IMR-90 (cell line): Measurements from ENCODE around the gene EIF4A2. TPM values are rescaled to one million over a fixed set of nuclear protein-coding genes. Genes with fewer than 3 reads are reported as not detected.

Experiments
- ATAC-seq: fragments of 200-7000 bp; cut with Tn5 transposase; 2 replicates; pipeline ENCODE4 v1.9.1; 2020; ENCODE audit warnings: low read depth, mild to moderate bottlenecking, moderate library complexity
- Bru-seq: library from RNA; stranded (reverse); fragments of 400-500 nt; gene quantifications from one replicate; lab custom pipeline; 2021; lab: Mats Ljungman, UMichigan
- BruChase-seq, 2 experiments: library from RNA; stranded (reverse); fragments of 400-500 nt; gene quantifications; one replicate each; lab custom pipeline; 2021; lab: Mats Ljungman, UMichigan
- BruUV-seq: library from RNA; stranded (reverse); fragments of 400-500 nt; replicated peaks from 2 replicates; lab custom pipeline; 2021; lab: Mats Ljungman, UMichigan
- CTCF ChIA-PET: fragments of 300-600 bp; formaldehyde crosslinking; extraction: SDS; loops from one replicate; lab custom pipeline; 2021; ENCODE audit warnings: antibody characterized with exemption; lab: Yijun Ruan, JAX
- POLR2A ChIA-PET: fragments of 300-600 bp; sonication (Branson Sonifier 250); formaldehyde crosslinking; loops from one replicate; lab custom pipeline; 2022; ENCODE audit warnings: antibody characterized with exemption; ENCODE audit not compliant: unreplicated experiment; lab: Charles Lee
- DNase-seq: peaks from one replicate; pipeline ENCODE4 v3.0.0; 2013
- H2AFZ ChIP-seq: replicated peaks from 2 replicates; pipeline ENCODE3; 2013; ENCODE audit warnings: low read length, mild to moderate bottlenecking; ENCODE audit not compliant: poor library complexity
- H2AK5ac ChIP-seq: 2 replicates; pipeline ENCODE4 v1.6.1; 2013; ENCODE audit warnings: low read depth, low read length, inconsistent platforms
- H2AK9ac ChIP-seq: replicated peaks from 2 replicates; pipeline ENCODE3; 2013; ENCODE audit warnings: mild to moderate bottlenecking, low read depth, low read length, moderate library complexity; ENCODE audit not compliant: poor library complexity
- H2BK120ac ChIP-seq: 2 replicates; pipeline ENCODE4 v1.6.1; 2013; ENCODE audit warnings: low read depth, low read length, inconsistent platforms
- H2BK15ac ChIP-seq: 3 replicates; pipeline ENCODE4 v1.6.1; 2013; ENCODE audit warnings: low read depth, low read length, inconsistent platforms
- H2BK20ac ChIP-seq: 2 replicates; pipeline ENCODE4 v1.6.1; 2013; ENCODE audit warnings: low read depth, mild to moderate bottlenecking, inconsistent platforms, low read length, moderate library complexity
- H2BK5ac ChIP-seq: 2 replicates; pipeline ENCODE4 v1.6.1; 2013; ENCODE audit warnings: mild to moderate bottlenecking, low read depth, low read length, inconsistent platforms; ENCODE audit not compliant: poor library complexity, severe bottlenecking
- H3K14ac ChIP-seq: replicated peaks from 2 replicates; pipeline ENCODE4 v1.6.1; 2013; ENCODE audit warnings: low read depth, low read length, inconsistent platforms
- H3K18ac ChIP-seq: 2 replicates; pipeline ENCODE4 v1.6.1; 2013; ENCODE audit warnings: low read depth, low read length, control low read depth
- H3K23ac ChIP-seq: 2 replicates; pipeline ENCODE4 v1.6.1; 2013; ENCODE audit warnings: low read depth, low read length, inconsistent platforms
- H3K27ac ChIP-seq: 2 replicates; pipeline ENCODE4 v1.5.1; 2013; ENCODE audit warnings: mild to moderate bottlenecking, control low read depth, low read length; ENCODE audit not compliant: insufficient read depth
- H3K27me3 ChIP-seq: 2 replicates; pipeline ENCODE4 v1.6.1; 2013; ENCODE audit warnings: low read length; ENCODE audit not compliant: control insufficient read depth, insufficient read depth
- H3K36me3 ChIP-seq: 2 replicates; pipeline ENCODE4 v1.6.1; 2013; ENCODE audit warnings: low read length, mixed read lengths; ENCODE audit not compliant: control insufficient read depth, insufficient read depth
- H3K4ac ChIP-seq: 2 replicates; pipeline ENCODE4 v1.6.1; 2013; ENCODE audit warnings: low read depth, low read length, inconsistent platforms
- H3K4me1 ChIP-seq: 2 replicates; pipeline ENCODE4 v1.6.1; 2013; ENCODE audit warnings: low read length, mixed read lengths; ENCODE audit not compliant: control insufficient read depth, insufficient read depth
- H3K4me2 ChIP-seq: 2 replicates; pipeline ENCODE4 v1.6.1; 2013; ENCODE audit warnings: low read depth, mild to moderate bottlenecking, control low read depth, low read length, moderate library complexity
- H3K4me3 ChIP-seq: 2 replicates; pipeline ENCODE4 v1.5.1; 2013; ENCODE audit warnings: low read depth, mild to moderate bottlenecking, control low read depth, low read length, moderate library complexity; ENCODE audit not compliant: insufficient read depth
- H3K56ac ChIP-seq: 2 replicates; pipeline ENCODE4 v1.6.1; 2013; ENCODE audit warnings: low read length, inconsistent platforms; ENCODE audit not compliant: insufficient read depth; ENCODE audit errors: extremely low read depth
- H3K79me1 ChIP-seq, 2 experiments: 2 replicates each; pipeline ENCODE4 v1.6.1; 2013; ENCODE audit warnings: low read length in 2 of 2, inconsistent platforms in 1 of 2, low read depth in 1 of 2
- H3K9ac ChIP-seq: 2 replicates; pipeline ENCODE4 v1.6.1; 2013; ENCODE audit warnings: low read depth, low read length, control low read depth
- H3K9me1 ChIP-seq: 2 replicates; pipeline ENCODE4 v1.6.1; 2013; ENCODE audit warnings: low read length, inconsistent platforms; ENCODE audit not compliant: insufficient read depth
- H3K9me3 ChIP-seq: 2 replicates; pipeline ENCODE4 v1.6.1; 2013; ENCODE audit warnings: low read length; ENCODE audit not compliant: control insufficient read depth, insufficient read depth
- H4K20me1 ChIP-seq: 2 replicates; pipeline ENCODE4 v1.6.1; 2013; ENCODE audit warnings: low read length, inconsistent platforms; ENCODE audit not compliant: insufficient read depth
- H4K5ac ChIP-seq: 2 replicates; pipeline ENCODE4 v1.6.1; 2013; ENCODE audit warnings: mild to moderate bottlenecking, low read depth, low read length, control low read depth
- H4K8ac ChIP-seq, 2 experiments: 2 replicates each; pipeline ENCODE4 v1.6.1; 2013; ENCODE audit warnings: low read depth in 2 of 2, low read length in 2 of 2, control low read depth in 1 of 2, inconsistent platforms in 1 of 2
- H4K91ac ChIP-seq: 2 replicates; pipeline ENCODE4 v1.6.1; 2013; ENCODE audit warnings: low read depth, low read length, inconsistent platforms; ENCODE audit not compliant: insufficient read depth
- CTCF ChIP-seq: conservative IDR thresholded peaks from 2 replicates; pipeline ENCODE4 v1.5.1; 2012; ENCODE audit warnings: mild to moderate bottlenecking, low read depth, low read length, improper control_type of control experiment
- ELK1 ChIP-seq: fragments of 150-350 bp; IDR thresholded peaks from 2 replicates; pipeline ENCODE4 v1.6.1; 2016; ENCODE audit warnings: low read depth, mild to moderate bottlenecking, low read length, moderate library complexity, borderline replicate concordance
- FOS ChIP-seq: fragments of 150-350 bp; IDR thresholded peaks from 2 replicates; pipeline ENCODE4 v1.6.1; 2016; ENCODE audit warnings: low read depth, low read length
- MAZ ChIP-seq: IDR thresholded peaks from 2 replicates; pipeline ENCODE4 v1.6.1; 2012; ENCODE audit warnings: low read depth, mild to moderate bottlenecking, low read length, improper control_type of control experiment, moderate library complexity, borderline replicate concordance
- MXI1 ChIP-seq: IDR thresholded peaks from 2 replicates; pipeline ENCODE4 v1.6.1; 2012; ENCODE audit warnings: low read depth, mild to moderate bottlenecking, low read length, moderate library complexity, borderline replicate concordance
- RAD21 ChIP-seq: IDR thresholded peaks from 2 replicates; pipeline ENCODE4 v1.6.1; 2012; ENCODE audit warnings: low read length, improper control_type of control experiment
- RCOR1 ChIP-seq: IDR thresholded peaks from 2 replicates; pipeline ENCODE4 v1.6.1; 2012; ENCODE audit warnings: mild to moderate bottlenecking, low read length, improper control_type of control experiment; ENCODE audit not compliant: insufficient replicate concordance
- SMC3 ChIP-seq: fragments of 150-350 bp; IDR thresholded peaks from 2 replicates; pipeline ENCODE4 v1.6.1; 2016; ENCODE audit warnings: low read depth, mild to moderate bottlenecking, antibody characterized with exemption, low read length, moderate library complexity
- USF2 ChIP-seq: fragments of 150-350 bp; IDR thresholded peaks from 2 replicates; pipeline ENCODE4 v1.6.1; 2017; ENCODE audit warnings: mild to moderate bottlenecking, antibody characterized with exemption, low read length, low read depth
- WGBS, 2 experiments: methylation state at CpG; one replicate each; pipeline versions ENCODE4 v1.1.5 to v1.1.7; 2013; ENCODE audit warnings: missing lambda C conversion rate in 2 of 2; ENCODE audit not compliant: insufficient read length in 1 of 2; ENCODE audit errors: extremely low coverage in 2 of 2; 5-methylcytosine and 5-hydroxymethylcytosine counted together
- dilution Hi-C: fragments of 300-500 bp; cut with HindIII; formaldehyde crosslinking; loops from one replicate; pipeline ENCODE4 v1.14.3; 2018; ENCODE audit warnings: low sequenced_read_pairs; ENCODE audit not compliant: unreplicated experiment
- in situ Hi-C: fragments of 300-500 bp; cut with MboI; formaldehyde crosslinking; loops from 3 replicates; pipeline ENCODE4 v1.14.3; 2019; ENCODE audit warnings: low sequenced_read_pairs, inconsistent platforms, mixed read lengths
- intact Hi-C: fragments of 100-400 bp; cut with micrococcal nuclease; formaldehyde crosslinking; loops from 2 replicates; pipeline ENCODE4 v1.10.0; 2022
- long read RNA-seq: library from polyadenylated mRNA; unstranded; transcript quantifications from one replicate; pipeline ENCODE4 v2.0.0, GENCODE V29; 2021; ENCODE audit not compliant: unreplicated experiment
- polyA plus RNA-seq, 3 experiments: library from polyadenylated mRNA; depleted of rRNA; stranded (reverse); fragments of >200 nt; gene quantifications; 2 replicates each; pipeline ENCODE4 v1.2.3, GENCODE V29; 2012; ENCODE audit warnings: low replicate concordance in 1 of 3
- total RNA-seq: library from RNA; depleted of rRNA; stranded (reverse); fragments of >200 nt; gene quantifications from 2 replicates; pipeline ENCODE4 v1.2.3, GENCODE V29; 2012; rRNA removed

The EIF4A2 gene
- total RNA-seq (310 and 449 TPM in 2 replicates), polyA plus RNA-seq (2012; rRNA removed) (259 and 320 TPM in 2 replicates), Bru-seq, nascent RNA (percentile 100 among the genes with signal in this experiment), BruChase-seq, experiment 1, labeled RNA remaining after a 6-hour chase (percentile 98 among the genes with signal in this experiment), BruChase-seq, experiment 2, labeled RNA remaining after a 2-hour chase (percentile 99 among the genes with signal in this experiment)
- 50.3 and 161 TPM in 2 replicates for polyA plus RNA-seq (2012; cell fraction: cytosol; rRNA removed)
- polyA plus RNA-seq (2012; cell fraction: nucleus; rRNA removed; ENCODE audit: low replicate concordance): 69.0 and 691 TPM in 2 replicates
- long read RNA-seq, transcript EIF4A2-201 (11 exons, 1,919 nt): major isoform, 153 of 329 reads
- long read RNA-seq, transcript EIF4A2-203 (10 exons, 1,751 nt): minor isoform, 19 of 329 reads
- long read RNA-seq, transcript EIF4A2-205 (11 exons, 1,889 nt): minor isoform, 50 of 329 reads
- long read RNA-seq, transcript EIF4A2-207 (10 exons, 1,729 nt): minor isoform, 8 of 329 reads
- long read RNA-seq, partial matches to known transcripts: 55 of 329 reads
- long read RNA-seq, other reads (novel, unspliced or antisense): 41 of 329 reads

- Histone ChIP-seq H3K27me3 (no peaks in the 10 kb centered on the region), H2BK120ac (peak within 1 kb of the TSS; percentile 95), H3K4me2 (peak within 1 kb of the TSS; percentile 98), H3K56ac (peak within 1 kb of the TSS; percentile 100), H2BK15ac (0 out of 3 replicates have a peak within 1 kb of the TSS, but pooled peaks have one; percentile 35), H2BK5ac (peak within 1 kb of the TSS; percentile 88), H3K27ac (peak within 1 kb of the TSS; percentile 93), H2BK20ac (peak within 1 kb of the TSS; percentile 87; the same call in 1 of the 2 replicates), H3K14ac (peak within 1 kb of the TSS; percentile 98), H3K23ac (peak within 1 kb of the TSS; percentile 89), H2AK9ac (peak within 1 kb of the TSS; percentile 99), H3K9ac (peak within 1 kb of the TSS; percentile 98), H3K18ac (peak within 1 kb of the TSS; percentile 85), H3K36me3 (peaks cover 34% of the 10 kb centered on the region), H3K9me3 (no peaks in the 10 kb centered on the region), H3K4ac (peak within 1 kb of the TSS; percentile 92), H2AFZ (peak within 1 kb of the TSS; percentile 91), H4K5ac (peak within 1 kb of the TSS; percentile 84), H3K9me1 (no peaks in the 10 kb centered on the region), H3K4me3 (peak within 1 kb of the TSS; percentile 80), H4K91ac (peak within 1 kb of the TSS; percentile 96), H2AK5ac (peak within 1 kb of the TSS; percentile 97), H3K79me1 (peaks cover 4 to 29% of the 10 kb centered on the region in 2 experiments), H3K4me1 (no peaks in the 10 kb centered on the region; the same call in 1 of the 2 replicates), H4K20me1 (peaks cover 47% of the 10 kb centered on the region), H4K8ac (peak within 1 kb of the TSS; percentile 95 to 96)
- ChIA-PET CTCF (interaction anchor here (0.5 kb wide), 1 partner anchor 9 kb away, joined by 3 read pairs; no protein-coding TSS in a partner anchor), POLR2A (interaction anchor here (0.8 to 1.2 kb wide), 5 partner anchors 9 to 166 kb away, joined by 3 to 5 read pairs (median 4); no protein-coding TSS in a partner anchor)
- DNase-seq (peak; percentile 86), ATAC-seq (peak; percentile 84)
- in situ Hi-C loops: no loop called here
- intact Hi-C loops: loop anchor here (10.0 kb wide), 2 partner anchors 208 to 678 kb away; partner anchors contain the start of genes DNAJB11 and ETV5
- WGBS, 2 experiments: 0% methylated on average over 34 of the region's 60 CpGs; no CpG with 5 or more reads in 1 of the 2 experiments
- dilution Hi-C loops: no loop called here
- no TSS peak for BruUV-seq
- TF ChIP-seq RCOR1 (no peak), MXI1 (peak; percentile 18; the same call in 1 of the 2 replicates), FOS (0 out of 2 replicates have a peak, but pooled peaks have one; percentile 1), USF2 (no peak), CTCF (no peak), RAD21 (no peak), MAZ (peak; percentile 65; the same call in 1 of the 2 replicates), SMC3 (peak; percentile 3; the same call in 1 of the 2 replicates), ELK1 (no peak)
Observed at GRCh38 chr3:186783058-186783730, at the start of gene EIF4A2. EIF4A2 (plus strand) TSS chr3:186783577; CDS start chr3:186783611, 34 bp downstream.
